Vagina (tissue), 2 donors: ENCODE measurements around the gene IFI27. TPM values are rescaled to one million over a fixed set of nuclear protein-coding genes. Genes with fewer than 3 reads are reported as not detected.

Source experiments
- DNase-seq, 2 donors: peaks; one replicate each; pipeline ENCODE4 v3.0.0-alpha.2; 2017; ENCODE audit errors: extremely low spot score in 2 of 2
- H3K27ac ChIP-seq: fragments of 200-600 bp; sonication (generic); one replicate; pipeline ENCODE4 v1.5.1; 2019
- H3K27me3 ChIP-seq: fragments of 200-600 bp; sonication (generic); one replicate; pipeline ENCODE4 v1.5.1; 2019
- H3K36me3 ChIP-seq, 2 donors: fragments of 200-600 bp; sonication (generic); one replicate each; pipeline ENCODE4 v1.5.1; 2017 to 2019
- H3K4me1 ChIP-seq: fragments of 200-600 bp; sonication (generic); one replicate; pipeline ENCODE4 v1.5.1; 2019
- H3K4me3 ChIP-seq, 2 donors: fragments of 200-600 bp; sonication (generic); 1 replicate in 1 of 2; 2 replicates in 1 of 2; pipeline ENCODE4 v1.5.1; 2016 to 2019
- H3K9me3 ChIP-seq: fragments of 200-600 bp; sonication (generic); one replicate; pipeline ENCODE4 v1.5.1; 2019
- POLR2A ChIP-seq, 2 donors: fragments of 450-650 bp; IDR thresholded peaks; one replicate each; pipeline ENCODE4 v1.6.1; 2017; ENCODE audit warnings: antibody characterized with exemption in 2 of 2, mild to moderate bottlenecking in 2 of 2, moderate library complexity in 2 of 2
- POLR2AphosphoS5 ChIP-seq, 2 donors: sonication (generic); formaldehyde crosslinking; IDR thresholded peaks; one replicate each; pipeline ENCODE4 v1.9.0; 2017; ENCODE audit warnings: antibody characterized with exemption in 2 of 2, mild to moderate bottlenecking in 2 of 2, low read depth in 1 of 2; ENCODE audit not compliant: insufficient read depth in 1 of 2
- intact Hi-C: fragments of 100-400 bp; cut with DNase I; formaldehyde crosslinking; loops from one replicate; pipeline ENCODE4 v1.15.1; 2023
- total RNA-seq: library from RNA; depleted of rRNA; stranded (reverse); fragments of >200 nt; gene quantifications from one replicate; pipeline ENCODE4 v1.2.3, GENCODE V29; 2016
- TF ChIP-seq, protein P1 (sequence below), 3 experiments: fragments of 450-650 bp in 2 of 3; fragments of 200-600 bp in 1 of 3; sonication (generic) in 1 of 3; IDR thresholded peaks; one replicate each; pipeline ENCODE4 v1.5.1; 2017 to 2019; ENCODE audit warnings: antibody characterized with exemption in 3 of 3, mild to moderate bottlenecking in 2 of 3, moderate library complexity in 2 of 3

IFI27 gene
- total RNA-seq, 1 donor from 2014 or later: 209 TPM

DNA sequence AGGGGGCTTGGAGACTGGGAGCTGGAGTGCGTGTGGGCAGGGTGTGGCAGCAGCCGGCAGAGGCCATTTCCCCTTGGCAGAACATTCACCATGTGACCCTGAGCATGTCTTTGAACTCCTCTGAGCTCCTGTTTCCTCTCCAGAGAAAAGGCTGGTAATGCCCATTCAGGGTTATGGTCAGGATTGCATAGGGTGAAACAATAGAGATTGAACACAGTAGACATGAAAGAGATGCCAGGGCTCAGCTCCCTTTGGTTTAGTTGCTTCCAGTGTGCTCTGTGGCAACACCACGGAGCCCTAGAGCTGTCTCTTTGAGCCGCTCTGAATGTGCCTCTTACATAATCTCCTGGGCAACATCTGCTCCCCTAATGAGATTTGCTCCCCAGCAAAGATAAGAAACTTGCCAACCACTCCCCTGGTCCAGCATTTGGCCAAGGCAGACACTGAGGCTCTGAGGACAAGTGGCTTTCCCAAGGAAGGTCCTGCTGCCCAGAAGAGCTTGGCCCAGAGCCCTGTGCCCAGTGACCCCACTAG lies 4.6 kb downstream of the IFI27 start:
- H3K27ac ChIP-seq: peak overlapping the region; percentile 77

DNA sequence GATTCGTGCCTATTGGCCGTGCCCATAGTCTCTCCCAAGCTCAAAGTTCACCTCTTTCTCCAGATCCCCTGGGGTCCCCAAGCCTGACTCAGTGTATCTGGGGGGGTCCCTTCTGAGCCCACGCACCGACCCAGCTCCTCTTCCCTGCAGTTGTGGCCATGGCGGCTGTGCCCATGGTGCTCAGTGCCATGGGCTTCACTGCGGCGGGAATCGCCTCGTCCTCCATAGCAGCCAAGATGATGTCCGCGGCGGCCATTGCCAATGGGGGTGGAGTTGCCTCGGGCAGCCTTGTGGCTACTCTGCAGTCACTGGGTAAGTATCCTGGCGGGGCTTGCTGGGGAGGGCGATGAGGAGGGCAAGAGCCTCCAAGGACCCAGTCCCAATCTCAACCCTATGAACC lies 5.1 kb downstream of the IFI27 start:
- intact Hi-C loops: no loop called here

More for the DNA sequence above, 4.6 kb downstream of the IFI27 start:
- TF ChIP-seq POLR2AphosphoS5 (IDR thresholded peaks at IDR 0.05; ENCODE audit: insufficient read depth in 1 of 2, low read depth in 1 of 2) (peak in 1 of 2 donors; percentile 38), POLR2A (IDR thresholded peaks at IDR 0.05) (no peak)
- TF ChIP-seq, protein P1, sequence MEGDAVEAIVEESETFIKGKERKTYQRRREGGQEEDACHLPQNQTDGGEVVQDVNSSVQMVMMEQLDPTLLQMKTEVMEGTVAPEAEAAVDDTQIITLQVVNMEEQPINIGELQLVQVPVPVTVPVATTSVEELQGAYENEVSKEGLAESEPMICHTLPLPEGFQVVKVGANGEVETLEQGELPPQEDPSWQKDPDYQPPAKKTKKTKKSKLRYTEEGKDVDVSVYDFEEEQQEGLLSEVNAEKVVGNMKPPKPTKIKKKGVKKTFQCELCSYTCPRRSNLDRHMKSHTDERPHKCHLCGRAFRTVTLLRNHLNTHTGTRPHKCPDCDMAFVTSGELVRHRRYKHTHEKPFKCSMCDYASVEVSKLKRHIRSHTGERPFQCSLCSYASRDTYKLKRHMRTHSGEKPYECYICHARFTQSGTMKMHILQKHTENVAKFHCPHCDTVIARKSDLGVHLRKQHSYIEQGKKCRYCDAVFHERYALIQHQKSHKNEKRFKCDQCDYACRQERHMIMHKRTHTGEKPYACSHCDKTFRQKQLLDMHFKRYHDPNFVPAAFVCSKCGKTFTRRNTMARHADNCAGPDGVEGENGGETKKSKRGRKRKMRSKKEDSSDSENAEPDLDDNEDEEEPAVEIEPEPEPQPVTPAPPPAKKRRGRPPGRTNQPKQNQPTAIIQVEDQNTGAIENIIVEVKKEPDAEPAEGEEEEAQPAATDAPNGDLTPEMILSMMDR (IDR thresholded peaks at IDR 0.05): no peak
- H3K4me3 ChIP-seq: no peak overlapping the region
- intact Hi-C loops: no loop called here
- peaks cover 50% of the 10 kb centered on the region for H3K4me1 ChIP-seq
- no peaks in the 10 kb centered on the region for H3K36me3 ChIP-seq
- H3K27me3 ChIP-seq: no peaks in the 10 kb centered on the region
- no peaks in the 10 kb centered on the region for H3K9me3 ChIP-seq
- no peak for DNase-seq

DNA sequence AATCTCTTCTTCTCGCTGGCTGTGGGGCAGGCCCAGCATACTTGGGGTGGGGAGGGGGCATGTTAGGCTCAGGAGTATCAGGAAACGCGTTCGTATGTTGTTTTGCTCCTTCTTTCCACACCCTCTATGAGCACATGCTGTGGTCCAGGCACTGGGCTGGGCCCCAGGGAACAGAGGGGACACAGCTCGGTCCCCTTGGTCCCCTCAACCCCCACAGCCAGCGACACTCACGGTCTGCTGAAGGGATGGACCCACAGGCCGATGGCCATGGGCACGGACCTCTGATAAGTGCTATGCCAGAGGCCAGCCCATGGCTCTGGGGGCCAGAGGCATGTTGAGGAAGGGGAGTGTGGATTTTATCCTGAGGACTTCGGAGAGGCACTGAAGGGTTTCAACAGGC lies 6.2 kb downstream of the IFI27 start:
- no peak for DNase-seq
- peaks cover 40% of the 10 kb centered on the region for H3K4me1 ChIP-seq
- H3K27ac ChIP-seq: no peak overlapping the region
- intact Hi-C loops: no loop called here
- TF ChIP-seq, protein P1 (IDR thresholded peaks at IDR 0.05): no peak
- TF ChIP-seq POLR2AphosphoS5 (IDR thresholded peaks at IDR 0.05; ENCODE audit: insufficient read depth in 1 of 2, low read depth in 1 of 2): no peak
- TF ChIP-seq POLR2A (IDR thresholded peaks at IDR 0.05): no peak
- no peaks in the 10 kb centered on the region for H3K27me3 ChIP-seq
- H3K36me3 ChIP-seq: no peaks in the 10 kb centered on the region
- H3K4me3 ChIP-seq: no peak overlapping the region
- no peaks in the 10 kb centered on the region for H3K9me3 ChIP-seq

More for the DNA sequence above, 5.1 kb downstream of the IFI27 start:
- Histone ChIP-seq H3K36me3 (no peaks in the 10 kb centered on the region), H3K9me3 (no peaks in the 10 kb centered on the region), H3K4me3 (no peak overlapping the region), H3K27ac (peak overlapping the region; percentile 42), H3K27me3 (no peaks in the 10 kb centered on the region), H3K4me1 (peaks cover 50% of the 10 kb centered on the region)
- DNase-seq: no peak
- no peak for TF ChIP-seq POLR2AphosphoS5 (IDR thresholded peaks at IDR 0.05; ENCODE audit: insufficient read depth in 1 of 2, low read depth in 1 of 2)
- TF ChIP-seq POLR2A (IDR thresholded peaks at IDR 0.05): no peak
- TF ChIP-seq, protein P1 (IDR thresholded peaks at IDR 0.05): no peak

DNA sequence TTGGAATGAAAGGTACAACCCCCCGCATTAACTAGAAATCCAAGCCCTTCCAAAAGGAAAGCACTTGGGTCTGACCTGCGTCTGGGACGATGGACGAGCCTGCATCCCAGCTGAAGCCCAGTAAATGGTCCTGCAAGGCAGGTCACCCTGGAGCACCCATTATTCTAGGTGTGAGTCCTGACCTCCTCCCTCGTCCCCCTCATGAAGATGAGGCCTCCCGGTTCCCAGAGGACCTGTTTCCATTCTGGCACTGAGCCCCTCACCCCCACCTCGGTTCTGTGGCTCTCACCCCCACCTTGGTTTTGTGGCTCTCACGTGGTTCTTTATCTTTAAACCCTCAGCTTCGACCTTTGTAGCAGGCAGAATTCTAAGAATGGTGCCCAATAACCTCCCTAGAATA lies 7.3 kb downstream of the IFI27 start:
- no peak overlapping the region for H3K4me3 ChIP-seq
- H3K36me3 ChIP-seq: no peaks in the 10 kb centered on the region
- no peak for DNase-seq
- H3K27ac ChIP-seq: no peak overlapping the region
- intact Hi-C loops: no loop called here
- TF ChIP-seq, protein P1 (IDR thresholded peaks at IDR 0.05): no peak
- no peak for TF ChIP-seq POLR2A (IDR thresholded peaks at IDR 0.05)
- no peak for TF ChIP-seq POLR2AphosphoS5 (IDR thresholded peaks at IDR 0.05; ENCODE audit: insufficient read depth in 1 of 2, low read depth in 1 of 2)
- no peaks in the 10 kb centered on the region for H3K27me3 ChIP-seq
- no peaks in the 10 kb centered on the region for H3K9me3 ChIP-seq
- H3K4me1 ChIP-seq: peaks cover 29% of the 10 kb centered on the region

DNA sequence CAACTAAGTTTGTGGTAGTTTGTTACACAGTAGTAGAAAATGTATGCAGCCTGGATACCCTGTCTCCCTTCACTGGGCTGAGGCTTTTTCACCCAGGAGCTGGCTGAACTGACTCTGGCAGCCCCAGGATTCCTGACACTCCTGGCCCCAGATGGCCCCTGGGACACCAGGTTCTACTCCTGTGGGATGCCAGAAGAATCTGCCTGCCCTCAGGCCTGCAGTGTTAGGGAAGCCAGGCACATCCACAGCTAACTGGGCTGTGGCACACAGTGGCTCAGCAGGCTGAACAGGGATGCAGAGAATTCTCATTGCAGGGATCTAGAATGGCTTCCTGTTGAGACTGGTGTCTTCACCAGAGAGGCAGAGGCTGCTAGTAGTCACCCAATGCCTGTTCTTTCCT lies 8.5 kb downstream of the IFI27 start:
- Histone ChIP-seq H3K27ac (no peak overlapping the region), H3K4me3 (no peak overlapping the region), H3K27me3 (no peaks in the 10 kb centered on the region), H3K9me3 (no peaks in the 10 kb centered on the region), H3K4me1 (peaks cover 17% of the 10 kb centered on the region), H3K36me3 (no peaks in the 10 kb centered on the region)
- TF ChIP-seq, protein P1 (IDR thresholded peaks at IDR 0.05): no peak
- TF ChIP-seq POLR2AphosphoS5 (IDR thresholded peaks at IDR 0.05; ENCODE audit: insufficient read depth in 1 of 2, low read depth in 1 of 2) (no peak), POLR2A (IDR thresholded peaks at IDR 0.05) (no peak)
- no peak for DNase-seq
- intact Hi-C loops: no loop called here
